ENCODE results near the gene GFY. TPM values are rescaled to one million over a fixed set of nuclear protein-coding genes. Genes with fewer than 3 reads are reported as not detected.

The GFY gene
- total RNA-seq, 2 donors from 2014 or later: 0.18 TPM; not detected in 1

DNA sequence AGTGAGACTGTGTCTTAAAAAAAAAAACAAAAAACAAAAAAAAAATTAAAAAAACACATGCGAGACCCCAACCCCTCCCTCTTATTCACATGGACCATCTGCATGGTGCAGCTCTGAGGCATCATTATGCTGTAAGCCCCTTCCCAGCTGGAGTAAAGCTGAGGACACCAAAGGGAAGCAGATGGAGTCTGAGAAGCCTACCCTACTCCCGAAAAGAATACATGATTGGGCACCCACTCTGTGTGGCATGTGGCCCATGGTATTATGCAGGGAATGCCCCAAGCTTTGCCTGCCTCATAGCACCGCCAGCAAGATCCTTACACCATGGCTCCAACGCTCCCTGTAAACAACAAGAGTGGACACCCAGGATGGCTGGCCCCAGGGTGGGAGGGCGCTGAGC, 6.7 kb upstream of the GFY start:
- Histone ChIP-seq H3K9ac (ENCODE audit: extremely low read depth, low read length, poor library complexity, severe bottlenecking) (no peak overlapping the region), H3K9me3 (ENCODE audit: control insufficient read depth, low read length) (no peaks in the 10 kb centered on the region), H3K36me3 (ENCODE audit: control insufficient read depth, insufficient read depth, low read length) (no peaks in the 10 kb centered on the region), H3K27me3 (ENCODE audit: control insufficient read depth, insufficient read depth, low read length, poor library complexity, severe bottlenecking) (peaks cover 56% of the 10 kb centered on the region), H3K4me1 (ENCODE audit: control insufficient read depth, insufficient read depth, low read length) (no peaks in the 10 kb centered on the region), H3K4me3 (ENCODE audit: low read length) (no peak overlapping the region), H3K27ac (ENCODE audit: low read depth, low read length) (no peak overlapping the region)
- H3K9me3 Mint-ChIP-seq: no peaks in the 10 kb centered on the region
- H3K27ac Mint-ChIP-seq: no peak overlapping the region
- H3K36me3 Mint-ChIP-seq (ENCODE audit: low read depth): no peaks in the 10 kb centered on the region
- H3K4me3 Mint-ChIP-seq: no peak overlapping the region
- no peak for DNase-seq
- H3K27me3 Mint-ChIP-seq (ENCODE audit: insufficient read depth): peaks cover 58% of the 10 kb centered on the region
- 75 to 95% methylated on average over 2 to 5 of the region's 5 CpGs for WGBS, 2 experiments (ENCODE audit: insufficient coverage in 1 of 2, insufficient read length in 1 of 2)
- TF ChIP-seq CTCF (conservative IDR thresholded peaks at IDR 0.05): no peak
- peaks cover 5% of the 10 kb centered on the region for H3K4me1 Mint-ChIP-seq

- Histone ChIP-seq H3K9me3 (ENCODE audit: control insufficient read depth, low read length) (no peaks in the 10 kb centered on the region), H3K4me3 (ENCODE audit: low read length) (no peak overlapping the region), H3K9ac (ENCODE audit: extremely low read depth, low read length, poor library complexity, severe bottlenecking) (no peak overlapping the region), H3K4me1 (ENCODE audit: control insufficient read depth, insufficient read depth, low read length) (no peaks in the 10 kb centered on the region), H3K36me3 (ENCODE audit: control insufficient read depth, insufficient read depth, low read length) (no peaks in the 10 kb centered on the region), H3K27ac (ENCODE audit: low read depth, low read length) (no peak overlapping the region), H3K27me3 (ENCODE audit: control insufficient read depth, insufficient read depth, low read length, poor library complexity, severe bottlenecking) (peaks cover 63% of the 10 kb centered on the region)
- no peak overlapping the region for H3K27ac Mint-ChIP-seq
- H3K4me1 Mint-ChIP-seq: peaks cover 7% of the 10 kb centered on the region
- no peaks in the 10 kb centered on the region for H3K36me3 Mint-ChIP-seq (ENCODE audit: low read depth)
- no peak overlapping the region for H3K4me3 Mint-ChIP-seq
- 84 to 94% methylated on average over 2 of the region's 2 CpGs for WGBS, 2 experiments (ENCODE audit: insufficient coverage in 1 of 2, insufficient read length in 1 of 2)
- no peak for DNase-seq
- TF ChIP-seq CTCF (conservative IDR thresholded peaks at IDR 0.05): no peak
- peaks cover 64% of the 10 kb centered on the region for H3K27me3 Mint-ChIP-seq (ENCODE audit: insufficient read depth)
- H3K9me3 Mint-ChIP-seq: no peaks in the 10 kb centered on the region
Measured at GRCh38 chr19:49419173-49419572, 6.0 kb upstream of the GFY start.

DNA sequence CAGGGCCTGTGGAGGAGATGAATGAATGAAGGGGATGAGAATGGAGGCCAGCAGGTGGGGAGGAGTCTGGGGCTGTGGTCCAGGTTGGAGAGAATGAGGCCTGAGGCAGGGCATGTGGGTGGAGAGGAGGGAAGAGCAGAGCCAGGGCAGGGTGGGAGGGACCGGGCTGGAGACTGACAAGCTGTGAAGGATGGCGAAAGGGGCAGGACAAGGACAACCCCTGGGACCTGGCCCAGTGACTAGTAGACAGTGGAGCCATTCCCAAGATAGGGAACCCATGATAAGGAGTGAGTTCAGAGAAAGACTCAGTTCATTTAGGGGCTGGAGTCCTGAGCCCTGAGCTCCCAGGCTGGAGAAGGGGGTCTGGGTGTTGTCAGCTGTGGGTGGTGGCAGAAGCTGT, 5.0 kb upstream of the GFY start:
- H3K27ac ChIP-seq (ENCODE audit: low read depth, low read length): no peak overlapping the region
- Mint-ChIP-seq H3K9me3 (no peaks in the 10 kb centered on the region), H3K4me1 (peaks cover 7% of the 10 kb centered on the region), H3K27me3 (ENCODE audit: insufficient read depth) (peaks cover 75% of the 10 kb centered on the region), H3K4me3 (no peak overlapping the region), H3K36me3 (ENCODE audit: low read depth) (no peaks in the 10 kb centered on the region), H3K27ac (no peak overlapping the region)
- H3K27me3 ChIP-seq (ENCODE audit: control insufficient read depth, insufficient read depth, low read length, poor library complexity, severe bottlenecking): peaks cover 73% of the 10 kb centered on the region
- TF ChIP-seq CTCF (conservative IDR thresholded peaks at IDR 0.05): no peak
- no peak overlapping the region for H3K9ac ChIP-seq (ENCODE audit: extremely low read depth, low read length, poor library complexity, severe bottlenecking)
- H3K9me3 ChIP-seq (ENCODE audit: control insufficient read depth, low read length): no peaks in the 10 kb centered on the region
- no peak for DNase-seq
- H3K36me3 ChIP-seq (ENCODE audit: control insufficient read depth, insufficient read depth, low read length): no peaks in the 10 kb centered on the region
- WGBS, 2 experiments (ENCODE audit: insufficient coverage in 1 of 2, insufficient read length in 1 of 2): 80 to 81% methylated on average over 2 of the region's 2 CpGs
- H3K4me3 ChIP-seq (ENCODE audit: low read length): no peak overlapping the region
- no peaks in the 10 kb centered on the region for H3K4me1 ChIP-seq (ENCODE audit: control insufficient read depth, insufficient read depth, low read length)
